Adrenal gland (tissue), 12 donors: ENCODE measurements around the gene ZNF695. TPM values are rescaled to one million over a fixed set of nuclear protein-coding genes. Genes with fewer than 3 reads are reported as not detected.
A peak's percentile ranks its signal among the peaks of the same experiment; 100 is the strongest.
"Not testable (repeated sequence)": the region's sequence is repeated elsewhere in the genome, so short reads cannot be mapped to it uniquely, and the experiment has no call there.

Experiments
- DNase-seq, 7 donors: peaks; one replicate each; pipeline ENCODE4 v3.0.0-alpha.2; 2019 to 2020
- H3K27ac ChIP-seq, 5 donors: fragments of 200-600 bp; sonication (generic) in 4 of 5; 1 replicate in 3 of 5; 2 replicates in 2 of 5; pipeline versions ENCODE4 v1.5.1 to v1.8.0; 2016 to 2020; ENCODE audit warnings: mild to moderate bottlenecking in 1 of 5
- H3K27me3 ChIP-seq: fragments of 200-600 bp; 2 replicates; pipeline ENCODE4 v1.8.0; 2021
- H3K36me3 ChIP-seq, 2 donors: fragments of 200-600 bp; replicated peaks in 1 of 2; 1 replicate in 1 of 2; 2 replicates in 1 of 2; pipeline versions ENCODE4 v1.5.1 to v1.8.0; 2018 to 2022
- H3K4me1 ChIP-seq, 2 donors: fragments of 200-600 bp; replicated peaks in 1 of 2; 1 replicate in 1 of 2; 2 replicates in 1 of 2; pipeline versions ENCODE4 v1.5.1 to v1.8.0; 2018 to 2021
- H3K4me3 ChIP-seq, 4 donors: fragments of 200-600 bp; sonication (generic) in 3 of 4; one replicate each; pipeline ENCODE4 v1.5.1; 2016 to 2018
- H3K9me3 ChIP-seq, 3 donors: fragments of 200-600 bp; sonication (generic) in 1 of 3; replicated peaks in 1 of 3; 1 replicate in 2 of 3; 2 replicates in 1 of 3; pipeline versions ENCODE4 v1.5.1 to v1.8.0; 2016 to 2021
- CTCF ChIP-seq, 6 experiments: fragments of 450-650 bp in 4 of 6; fragments of 200-600 bp in 2 of 6; sonication (generic) in 1 of 6; IDR thresholded peaks; 1 replicate in 5 of 6; 2 replicates in 1 of 6; pipeline versions ENCODE4 v1.5.1 to v1.8.0; 2016 to 2021; ENCODE audit warnings: antibody characterized with exemption in 6 of 6, mild to moderate bottlenecking in 2 of 6, moderate library complexity in 1 of 6
- POLR2A ChIP-seq, 2 donors: fragments of 450-650 bp; IDR thresholded peaks; one replicate each; pipeline ENCODE4 v1.6.1; 2017; ENCODE audit warnings: antibody characterized with exemption in 2 of 2, mild to moderate bottlenecking in 2 of 2, moderate library complexity in 1 of 2
- WGBS, 4 donors: extraction: QIAGEN DNeasy Blood & Tissue Kit in 2 of 4; methylation state at CpG; one replicate each; pipeline versions ENCODE4 v1.1.5 to v1.1.7; 2013 to 2017; 5-methylcytosine and 5-hydroxymethylcytosine counted together
- intact Hi-C, 2 donors: fragments of 100-400 bp; cut with DNase I; formaldehyde crosslinking; loops; one replicate each; pipeline versions ENCODE4 v1.14.1 to v1.15.0; 2022 to 2023
- polyA plus RNA-seq, 3 donors: library from polyadenylated mRNA; stranded (reverse); fragments of 200-250 nt in 2 of 3; fragments of 350-450 nt in 1 of 3; fragmentation: Illumina TruSeq in 1 of 3; extraction: RNeasy Lipid Tissue Mini Kit (QIAGEN cat#74804) in 1 of 3; gene quantifications; one replicate each; pipeline ENCODE4 v1.2.3, GENCODE V29; 2013 to 2014
- total RNA-seq, 9 donors: library from RNA; depleted of rRNA in 4 of 9; stranded (reverse); fragments of >200 nt in 4 of 9; fragments of 120-200 nt in 1 of 9; fragmentation: NEBNext Ultra II Directional in 1 of 9; extraction: Animal tissue kit (Norgen Biotek cat#: 25700) in 1 of 9; gene quantifications; one replicate each; pipeline versions ENCODE4 v1.1.0 to v1.2.4, GENCODE V29; 2013 to 2023
- donor health status: healthy with polysubstance abuse.
- donor health status: Bipolar disorder and iron deficiency.
- donor health status: DM: yes; HTN: yes; CAD: no.
- donor health status: DM: no; HTN: no; CAD: no.
- donor health status: DM: no; HTN: no; CAD: no.
- donor health status: DM: yes; HTN: yes; CAD: no.

ZNF695 gene
- total and polyA plus RNA-seq, 12 donors, result 0.07 to 1.8 (median 0.25) TPM; not detected in 5

GRCh38 chr1:247013391-247013790, 5.5 kb upstream of the ZNF695 start:
- no peaks in the 10 kb centered on the region for H3K4me1 ChIP-seq
- H3K4me3 ChIP-seq, result no peak overlapping the region
- H3K27me3 ChIP-seq, result no peaks in the 10 kb centered on the region
- WGBS, 4 donors, result 74 to 85% (median 78%) methylated on average over 4 to 6 of the region's 6 CpGs
- H3K9me3 ChIP-seq, result no peaks in the 10 kb centered on the region
- DNase-seq, result no peak
- H3K36me3 ChIP-seq, result no peaks in the 10 kb centered on the region
- no peak overlapping the region for H3K27ac ChIP-seq
- intact Hi-C loops, result no loop called here
- no peak for TF ChIP-seq POLR2A (IDR thresholded peaks at IDR 0.05)
- no peak for TF ChIP-seq CTCF (IDR thresholded peaks at IDR 0.05)

GRCh38 chr1:247008406-247008799, 546 bp upstream of the ZNF695 start:
- peaks cover 6% of the 10 kb centered on the region for H3K27me3 ChIP-seq
- no peak for TF ChIP-seq POLR2A (IDR thresholded peaks at IDR 0.05)
- H3K9me3 ChIP-seq, result no peaks in the 10 kb centered on the region
- no peaks in the 10 kb centered on the region for H3K36me3 ChIP-seq
- DNase-seq, result no peak
- no peaks in the 10 kb centered on the region for H3K4me1 ChIP-seq
- H3K27ac ChIP-seq, result no peak overlapping the region
- H3K4me3 ChIP-seq, result peak overlapping the region in 2 of 4 donors; percentile 7 to 56
- intact Hi-C loops, result no loop called here
- WGBS, 4 donors, result 85 to 92% (median 85%) methylated on average over 13 of the region's 13 CpGs

- H3K36me3 ChIP-seq, H3K4me3 ChIP-seq, H3K9me3 ChIP-seq, H3K27ac ChIP-seq, H3K27me3 ChIP-seq, DNase-seq, H3K4me1 ChIP-seq, intact Hi-C loops: not testable (repeated sequence)
- 95 to 98% (median 95%) methylated on average over 6 of the region's 6 CpGs for WGBS, 4 donors
Measured at GRCh38 chr1:247004081-247004480, 3.8 kb downstream of the ZNF695 start.

- H3K27ac ChIP-seq, result no peak overlapping the region
- peaks cover 6 to 52% (median 9%) of the 10 kb centered on the region in 3 donors for H3K9me3 ChIP-seq
- no peaks in the 10 kb centered on the region for H3K4me1 ChIP-seq
- intact Hi-C loops, result no loop called here
- no peak for DNase-seq
- WGBS, 4 donors, result 88 to 97% (median 94%) methylated on average over 2 of the region's 2 CpGs
- no peak overlapping the region for H3K4me3 ChIP-seq
- no peaks in the 10 kb centered on the region for H3K36me3 ChIP-seq
- H3K27me3 ChIP-seq, result no peaks in the 10 kb centered on the region
- no peak for TF ChIP-seq POLR2A (IDR thresholded peaks at IDR 0.05)
- no peak for TF ChIP-seq CTCF (IDR thresholded peaks at IDR 0.05)
Measured at GRCh38 chr1:246989901-246990300, 18.0 kb downstream of the ZNF695 start.

- Histone ChIP-seq H3K4me3 (no peak overlapping the region), H3K4me1 (no peaks in the 10 kb centered on the region), H3K36me3 (no peaks in the 10 kb centered on the region), H3K27ac (no peak overlapping the region), H3K9me3 (peaks cover 6 to 63% (median 9%) of the 10 kb centered on the region in 3 donors), H3K27me3 (no peaks in the 10 kb centered on the region)
- intact Hi-C loops, result no loop called here
- 92 to 97% (median 94%) methylated on average over 4 of the region's 4 CpGs for WGBS, 4 donors
- no peak for DNase-seq
- TF ChIP-seq POLR2A (IDR thresholded peaks at IDR 0.05) (no peak), CTCF (IDR thresholded peaks at IDR 0.05) (no peak)
Measured at GRCh38 chr1:246988316-246988715, 19.5 kb downstream of the ZNF695 start.
